H7 (cell line): Measurements from ENCODE around the gene CENPL. TPM values are rescaled to one million over a fixed set of nuclear protein-coding genes. Genes with fewer than 3 reads are reported as not detected.
A peak's percentile ranks its signal among the peaks of the same experiment; 100 is the strongest.

Source experiments
- DNase-seq: peaks from one replicate; pipeline ENCODE4 v3.0.0; 2012
- H3K27me3 ChIP-seq: 2 replicates; pipeline ENCODE4 v1.6.0; 2011; ENCODE audit warnings: mild to moderate bottlenecking, low read length; ENCODE audit not compliant: control insufficient read depth, insufficient read depth
- H3K36me3 ChIP-seq: replicated peaks from 2 replicates; pipeline ENCODE4 v1.5.1; 2011; ENCODE audit warnings: low read length; ENCODE audit not compliant: control insufficient read depth, insufficient read depth
- H3K4me3 ChIP-seq: 2 replicates; pipeline ENCODE4 v1.5.1; 2011; ENCODE audit warnings: low read depth, mild to moderate bottlenecking, control low read depth, low read length, moderate library complexity; ENCODE audit not compliant: insufficient read depth
- total RNA-seq: library from RNA; depleted of rRNA; stranded (reverse); fragments of >200 nt; shearing (Covaris generic); gene quantifications from 2 replicates; pipeline ENCODE4 v1.2.3, GENCODE V29; 2014; rRNA removed

The CENPL gene
- 32.8 and 33.1 TPM in 2 replicates for total RNA-seq

GRCh38 chr1:173824315-173825081 lies at the start of gene CENPL, which contains the start of gene DARS2:
TSS of gene CENPL (minus strand) at chr1:173824883. CDS start at chr1:173811299, 13,584 bp downstream.
TSS of gene DARS2 (plus strand) at chr1:173824673. CDS start at chr1:173825230, 557 bp downstream.
- peak; percentile 86 for DNase-seq
- Histone ChIP-seq H3K36me3 (no peaks in the 10 kb centered on the region; the same call in 1 of the 2 replicates), H3K4me3 (peak within 1 kb of the TSS; percentile 74), H3K27me3 (no peaks in the 10 kb centered on the region)

GRCh38 chr1:173871500-173871899 lies 46.8 kb upstream of the CENPL start:
- Histone ChIP-seq H3K27me3 (no peaks in the 10 kb centered on the region), H3K4me3 (no peak overlapping the region), H3K36me3 (peaks cover 10% of the 10 kb centered on the region)
- no peak for DNase-seq

- Histone ChIP-seq H3K27me3 (no peaks in the 10 kb centered on the region), H3K4me3 (no peak overlapping the region), H3K36me3 (peaks cover 14% of the 10 kb centered on the region)
- DNase-seq, result no peak
Measured at GRCh38 chr1:173871091-173871490, 46.4 kb upstream of the CENPL start.

- no peak for DNase-seq
- no peaks in the 10 kb centered on the region for H3K27me3 ChIP-seq
- peaks cover 19% of the 10 kb centered on the region for H3K36me3 ChIP-seq
- H3K4me3 ChIP-seq, result no peak overlapping the region
Measured at GRCh38 chr1:173870252-173871075, 45.8 kb upstream of the CENPL start.

GRCh38 chr1:173869021-173869359 lies 44.3 kb upstream of the CENPL start:
- peaks cover 28% of the 10 kb centered on the region for H3K36me3 ChIP-seq
- DNase-seq, result no peak
- H3K27me3 ChIP-seq, result no peaks in the 10 kb centered on the region
- H3K4me3 ChIP-seq, result peak overlapping the region; percentile 79

GRCh38 chr1:173868266-173869020 lies 43.8 kb upstream of the CENPL start, which contains the start of gene ZBTB37:
TSS of gene ZBTB37 (plus strand) at chr1:173868380. CDS start at chr1:173870226, 1,846 bp downstream.
- DNase-seq, result peak; percentile 98
- peak within 1 kb of the TSS; percentile 97 for H3K4me3 ChIP-seq
- H3K36me3 ChIP-seq, result peaks cover 32% of the 10 kb centered on the region

GRCh38 chr1:173867753-173868265 lies 43.1 kb upstream of the CENPL start, which contains the start of gene GAS5:
TSS of gene GAS5 (minus strand) at chr1:173867989.
- no peaks in the 10 kb centered on the region for H3K27me3 ChIP-seq
- peaks cover 32% of the 10 kb centered on the region for H3K36me3 ChIP-seq
- peak within 1 kb of the TSS; percentile 97 for H3K4me3 ChIP-seq
- peak; percentile 92 for DNase-seq

More at GRCh38 chr1:173868266-173869020, 43.8 kb upstream of the CENPL start, which contains the start of gene ZBTB37:
- H3K27me3 ChIP-seq, result no peaks in the 10 kb centered on the region

- DNase-seq, result no peak
- peak overlapping the region; percentile 97 for H3K4me3 ChIP-seq
- no peaks in the 10 kb centered on the region for H3K27me3 ChIP-seq
- peaks cover 32% of the 10 kb centered on the region for H3K36me3 ChIP-seq
Measured at GRCh38 chr1:173867141-173867752, 42.6 kb upstream of the CENPL start.

- no peak for DNase-seq
- no peaks in the 10 kb centered on the region for H3K27me3 ChIP-seq
- H3K4me3 ChIP-seq, result peak overlapping the region; percentile 97
- peaks cover 32% of the 10 kb centered on the region for H3K36me3 ChIP-seq
Measured at GRCh38 chr1:173866413-173867115, 41.9 kb upstream of the CENPL start.

- H3K27me3 ChIP-seq, result no peaks in the 10 kb centered on the region
- peaks cover 29% of the 10 kb centered on the region for H3K36me3 ChIP-seq
- peak overlapping the region; percentile 97 for H3K4me3 ChIP-seq
- DNase-seq, result no peak
Measured at GRCh38 chr1:173865468-173866164, 40.9 kb upstream of the CENPL start.

GRCh38 chr1:173864179-173864867 lies 39.6 kb upstream of the CENPL start:
- no peak for DNase-seq
- Histone ChIP-seq H3K36me3 (peaks cover 28% of the 10 kb centered on the region), H3K27me3 (no peaks in the 10 kb centered on the region), H3K4me3 (no peak overlapping the region)
